Endometrial microvascular endothelial cells (primary cell): ENCODE data around the gene HOXA11. TPM values are rescaled to one million over a fixed set of nuclear protein-coding genes. Genes with fewer than 3 reads are reported as not detected.

Experiments
- in situ Hi-C: cut with HindIII; loops from 2 replicates; pipeline ENCODE4 v1.10.0; 2017; ENCODE audit warnings: low sequenced_read_pairs, low pct_unique_long_range_greater_than_20kb; ENCODE audit errors: inconsistent ontology term
- total RNA-seq: library from RNA; depleted of rRNA; stranded (reverse); fragments of >200 nt; gene quantifications from one replicate; pipeline ENCODE4 v1.2.3, GENCODE V29; 2015; ENCODE audit errors: inconsistent ontology term

HOXA11 gene
- 7.3 TPM for total RNA-seq

DNA sequence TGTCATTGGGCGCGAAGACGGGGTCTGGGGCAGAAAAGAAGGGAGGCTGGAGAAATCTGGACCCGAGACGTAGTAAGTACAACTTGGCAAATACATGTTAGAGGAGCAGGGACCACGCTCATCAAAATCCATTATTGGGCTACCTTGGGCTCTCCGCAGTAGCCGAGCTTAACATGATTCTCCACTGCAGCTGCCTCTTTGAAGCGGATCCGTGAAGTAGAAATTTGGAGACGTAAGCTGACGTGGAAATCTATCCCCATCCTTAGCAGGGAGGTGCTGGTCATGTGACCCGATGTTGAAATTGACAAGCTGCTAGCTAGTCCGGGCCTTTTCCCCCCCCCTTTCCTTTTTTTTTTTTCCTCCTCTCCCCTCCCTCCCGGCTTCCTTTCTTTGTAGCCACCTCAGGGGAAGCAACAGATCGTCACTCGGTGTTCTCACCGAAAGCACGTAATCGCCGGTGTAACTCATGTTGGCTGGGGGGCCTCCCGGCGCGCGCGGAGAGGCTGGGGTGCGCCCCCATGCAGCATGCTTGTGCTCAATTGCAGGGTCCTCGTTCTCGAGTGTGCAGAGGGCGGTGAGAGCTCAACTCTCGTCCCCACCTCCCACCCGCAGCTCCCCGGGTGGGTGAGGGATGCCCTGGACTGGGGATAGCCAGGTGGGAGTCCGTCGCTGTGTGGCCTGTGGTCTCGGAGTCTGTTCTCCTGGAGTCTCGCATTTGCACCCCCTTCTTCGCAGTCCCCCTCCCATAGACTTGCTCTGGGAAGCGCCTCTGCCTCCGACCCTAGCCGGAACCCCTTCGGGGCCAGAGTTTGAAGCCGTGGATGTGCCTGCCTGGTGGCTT lies at the start of gene HOXA11:
Gene HOXA11 (minus strand): TSS at position 220 of the 841 bp plus-strand sequence. CDS start 88 bp downstream, at position 132.
- in situ Hi-C loops = no loop called here

DNA sequence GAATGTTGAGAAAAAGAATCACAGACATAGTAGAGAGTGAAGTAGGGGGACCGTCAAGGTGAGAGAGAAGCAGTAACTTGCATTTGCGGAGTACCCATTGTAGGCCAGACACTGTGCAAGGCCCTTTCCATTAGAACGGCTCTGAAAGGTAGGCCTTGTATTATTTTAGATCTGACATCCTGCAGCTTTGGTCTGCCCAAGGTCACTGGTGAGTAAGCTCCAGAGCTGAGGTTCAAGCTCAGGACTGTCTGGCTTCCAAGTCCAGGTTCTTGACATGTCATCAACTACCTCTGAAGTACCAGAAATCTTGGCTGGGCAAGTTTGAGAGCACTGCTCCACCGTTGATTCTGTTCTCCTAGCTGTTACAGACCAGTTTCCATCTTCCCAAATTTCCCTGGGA lies 44.4 kb upstream of the HOXA11 start:
- in situ Hi-C loops = no loop called here

DNA sequence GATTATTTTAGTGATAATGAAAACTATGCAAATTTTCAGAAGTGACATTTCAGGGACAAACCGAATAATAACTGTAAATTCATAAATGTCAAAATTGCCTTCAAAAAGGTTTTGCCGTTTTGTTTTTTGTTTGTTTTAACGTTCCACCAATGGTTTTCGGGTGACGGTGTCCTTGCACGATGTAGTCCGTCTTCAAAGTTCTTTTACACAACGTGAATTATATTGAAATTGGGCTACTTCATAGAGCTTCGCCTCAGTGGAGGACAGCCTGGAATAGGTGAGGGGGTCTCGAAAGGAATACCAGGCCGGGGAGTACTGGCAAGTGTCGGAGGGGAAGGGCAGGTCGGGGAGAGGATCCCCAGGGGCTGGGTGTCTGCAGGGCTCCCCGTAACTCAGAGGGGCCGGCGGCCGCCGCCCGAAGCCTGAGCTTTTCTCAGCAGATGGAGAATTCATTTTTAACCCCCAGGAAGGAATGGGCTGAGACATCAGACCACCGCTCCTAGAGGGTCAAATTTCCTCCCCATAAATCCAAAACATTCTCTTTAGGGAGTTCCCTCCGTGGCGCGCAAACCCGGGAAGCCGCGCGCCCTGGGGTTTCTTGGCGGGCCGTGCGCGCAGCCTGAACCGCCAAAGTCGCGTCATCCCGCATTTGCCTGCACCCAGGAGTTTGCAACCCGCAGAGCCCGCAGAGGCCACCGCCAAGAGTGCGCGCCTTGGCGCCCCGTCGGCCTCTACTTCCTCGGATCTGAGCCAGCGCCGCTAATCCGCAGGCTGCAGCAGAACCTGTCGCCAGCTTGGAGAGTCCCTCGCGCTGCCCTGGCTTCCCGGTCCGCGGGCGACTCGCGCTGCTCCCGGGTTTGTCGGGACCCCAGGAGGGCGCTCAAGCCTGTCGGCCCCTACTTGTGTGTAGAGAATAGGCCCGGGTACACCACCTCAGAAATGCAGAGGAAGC lies 40.2 kb upstream of the HOXA11 start:
- in situ Hi-C loops = loop anchor here (25.0 kb wide), 1 partner anchor 362 kb away; no protein-coding TSS in a partner anchor

DNA sequence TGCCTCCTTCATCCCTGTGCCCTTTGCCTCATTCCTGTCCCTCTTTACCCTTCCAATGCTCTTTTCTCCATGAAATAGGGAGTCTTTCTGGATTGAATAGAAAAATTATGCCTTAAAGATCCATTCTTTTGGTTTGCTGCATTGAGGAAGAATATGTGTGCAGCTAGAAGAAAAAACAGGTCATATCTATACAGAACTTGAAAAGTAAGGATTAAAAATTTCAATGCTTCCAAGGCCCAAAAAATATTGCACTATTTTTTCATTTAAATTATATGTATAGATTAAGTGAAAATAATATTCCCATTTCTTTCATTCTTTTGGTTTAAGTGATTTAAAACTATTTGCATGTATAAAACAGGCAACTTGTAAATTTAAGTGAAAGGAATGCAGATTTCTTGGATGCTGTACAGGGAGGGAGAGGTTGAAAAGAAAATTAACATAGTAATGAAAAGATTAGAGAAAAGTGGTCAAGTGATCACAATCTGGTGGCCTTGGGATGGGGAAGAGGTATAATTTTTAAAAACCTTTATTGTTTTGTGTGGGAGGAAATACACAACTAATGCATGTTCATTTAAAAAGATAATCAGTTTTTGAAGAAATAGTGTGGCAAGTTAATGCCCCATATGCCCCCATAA lies 39.0 kb upstream of the HOXA11 start:
- in situ Hi-C loops = loop anchor here (25.0 kb wide), 1 partner anchor 363 kb away; no protein-coding TSS in a partner anchor

DNA sequence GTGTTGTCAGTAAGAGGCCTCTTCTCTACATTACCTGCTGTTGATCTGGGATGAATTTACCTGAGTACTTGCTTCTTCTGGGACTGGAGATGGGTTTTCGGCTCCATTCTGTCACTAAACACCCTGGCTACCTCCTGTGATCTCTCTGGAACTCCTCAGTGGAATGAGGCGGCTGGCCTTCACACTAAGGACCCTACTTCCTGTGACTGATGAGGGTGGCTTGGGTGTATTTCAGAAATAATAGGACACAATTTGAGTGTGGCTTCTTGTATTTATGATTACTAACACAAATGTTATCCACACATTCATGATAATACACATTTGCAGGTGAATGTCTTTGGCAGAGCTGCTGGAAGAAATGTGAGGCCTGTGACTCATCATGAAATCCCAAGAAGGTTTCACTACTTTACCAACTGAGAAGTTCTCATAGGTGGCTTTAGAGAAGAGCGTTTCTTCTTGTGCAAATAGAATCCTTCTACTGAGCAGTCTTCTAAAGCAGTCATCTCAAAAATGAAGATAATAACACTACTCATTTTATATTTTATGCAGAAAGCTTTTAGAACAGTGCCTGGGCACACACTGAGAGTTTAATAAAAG lies 36.3 kb upstream of the HOXA11 start:
- in situ Hi-C loops = loop anchor here (25.0 kb wide), 1 partner anchor 366 kb away; no protein-coding TSS in a partner anchor

DNA sequence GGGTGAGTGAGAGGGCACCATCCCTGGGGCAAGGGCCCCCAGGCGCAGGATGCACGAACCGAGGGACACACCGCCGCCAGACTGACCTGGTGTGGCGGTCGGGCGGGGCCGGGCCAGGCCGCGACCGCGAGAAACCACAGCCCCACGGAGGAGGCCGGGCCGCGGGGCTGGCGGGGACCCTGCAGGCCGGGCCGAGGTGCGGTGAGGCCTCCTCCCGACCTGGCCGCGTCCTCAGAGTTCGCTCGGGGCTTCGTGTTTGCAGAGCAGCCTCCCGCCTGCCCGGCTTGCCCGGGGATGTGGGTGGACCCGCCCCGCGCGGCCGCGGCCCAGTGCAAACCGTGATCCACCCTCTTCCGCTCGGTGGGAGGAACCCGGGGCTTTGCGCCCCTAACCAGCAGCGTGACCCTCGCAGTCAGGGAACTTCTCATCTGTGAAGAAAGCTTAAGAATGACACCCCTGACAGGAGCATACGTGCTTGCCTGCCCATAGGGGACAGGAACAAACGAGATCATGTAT lies 35.5 kb upstream of the HOXA11 start:
- in situ Hi-C loops = loop anchor here (25.0 kb wide), 1 partner anchor 367 kb away; no protein-coding TSS in a partner anchor

DNA sequence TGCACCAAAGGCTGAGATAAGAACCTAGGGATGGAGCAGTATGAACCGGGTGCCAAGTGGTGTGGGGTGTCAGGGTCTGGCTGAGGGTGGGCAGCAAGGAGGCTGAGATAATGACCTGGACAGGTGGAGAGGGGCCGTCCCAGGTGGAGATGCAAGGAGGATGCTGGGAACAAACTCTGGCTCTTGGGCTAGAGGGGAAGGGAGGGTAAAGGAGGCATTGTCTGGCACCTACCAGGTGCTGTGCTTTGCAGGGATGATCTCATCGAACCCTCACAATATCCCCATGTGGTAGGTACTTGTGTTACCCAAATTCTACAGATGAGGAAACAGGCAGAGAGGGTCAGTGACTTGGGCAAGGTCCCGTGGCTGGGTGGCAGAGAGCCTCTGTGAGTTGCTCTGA lies 34.8 kb upstream of the HOXA11 start:
- in situ Hi-C loops = loop anchor here (25.0 kb wide), 1 partner anchor 367 kb away; no protein-coding TSS in a partner anchor

DNA sequence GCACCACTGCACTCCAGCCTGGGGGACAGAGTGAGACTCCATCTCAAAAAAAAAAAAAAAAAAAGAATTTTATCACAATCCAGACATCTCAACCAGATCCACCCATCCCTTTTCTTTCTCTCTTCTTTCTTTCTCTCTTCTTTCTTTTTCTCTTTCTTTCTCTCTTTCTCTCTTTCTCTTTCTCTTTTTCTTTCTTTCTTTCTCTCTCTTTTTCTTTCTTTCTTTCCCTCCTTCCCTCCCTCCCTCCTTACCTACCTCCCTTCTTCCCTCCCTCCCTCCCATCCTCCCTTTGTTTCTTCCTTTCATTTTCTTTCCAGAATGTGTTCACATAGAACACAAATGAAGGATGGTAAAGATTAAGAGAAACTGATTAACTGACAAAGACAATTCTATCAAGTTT lies 32.9 kb upstream of the HOXA11 start:
- in situ Hi-C loops = loop anchor here (25.0 kb wide), 1 partner anchor 369 kb away; no protein-coding TSS in a partner anchor

DNA sequence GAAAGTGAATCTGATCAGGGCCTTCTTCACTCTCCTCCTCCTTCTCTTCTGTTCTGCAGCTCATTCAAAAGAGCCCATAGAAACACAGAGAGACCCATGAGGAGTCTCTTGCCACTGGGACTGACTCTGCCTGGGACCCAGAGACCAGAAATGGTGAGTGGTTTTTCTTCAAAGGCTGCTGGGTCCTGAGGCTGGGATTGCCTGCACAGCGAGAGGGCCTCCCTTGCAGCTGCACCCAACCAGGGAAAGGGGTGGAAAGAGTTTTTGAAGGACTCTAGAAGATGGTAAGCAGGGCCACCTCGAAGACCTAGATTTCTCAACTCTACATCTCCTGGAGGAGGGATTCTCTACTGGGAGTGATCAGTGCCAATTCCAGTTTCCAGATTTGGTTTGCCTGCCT lies 30.3 kb upstream of the HOXA11 start:
- in situ Hi-C loops = loop anchor here (25.0 kb wide), 1 partner anchor 372 kb away; no protein-coding TSS in a partner anchor

DNA sequence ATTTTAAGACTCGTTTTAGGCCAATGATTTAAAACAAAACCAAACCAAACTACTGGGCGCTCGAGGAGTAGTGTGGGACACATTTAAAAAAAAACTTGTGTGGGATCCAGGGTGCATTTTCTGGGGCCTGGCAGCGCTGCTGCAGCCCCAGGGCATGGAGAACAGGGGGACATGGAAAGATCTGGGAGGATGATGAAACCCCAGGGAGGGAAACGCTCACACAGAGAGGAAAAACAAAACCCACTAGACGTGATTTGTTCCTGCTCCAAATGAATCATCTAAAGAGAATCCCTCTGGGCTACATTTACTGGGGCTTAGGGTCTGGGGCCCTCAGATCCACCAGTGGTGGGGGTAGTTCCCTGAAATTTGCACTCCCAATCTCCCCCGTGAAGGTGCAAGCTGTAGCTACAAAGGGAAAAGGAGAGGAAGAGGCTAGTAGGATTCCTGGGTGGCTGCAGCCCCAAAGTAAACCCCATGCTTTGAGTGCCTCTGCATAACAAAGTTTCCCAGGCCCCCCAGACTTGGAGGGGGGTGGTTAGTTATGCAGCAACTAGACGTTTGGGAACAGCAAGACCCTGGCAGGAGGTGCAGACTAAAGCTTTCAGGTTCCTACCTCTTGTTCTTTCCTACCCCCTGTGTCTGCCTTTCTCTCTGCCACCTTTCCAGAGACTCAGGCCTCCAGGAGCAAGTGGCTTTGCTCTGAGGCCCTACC lies 29.4 kb upstream of the HOXA11 start:
- in situ Hi-C loops = loop anchor here (25.0 kb wide), 1 partner anchor 373 kb away; no protein-coding TSS in a partner anchor

DNA sequence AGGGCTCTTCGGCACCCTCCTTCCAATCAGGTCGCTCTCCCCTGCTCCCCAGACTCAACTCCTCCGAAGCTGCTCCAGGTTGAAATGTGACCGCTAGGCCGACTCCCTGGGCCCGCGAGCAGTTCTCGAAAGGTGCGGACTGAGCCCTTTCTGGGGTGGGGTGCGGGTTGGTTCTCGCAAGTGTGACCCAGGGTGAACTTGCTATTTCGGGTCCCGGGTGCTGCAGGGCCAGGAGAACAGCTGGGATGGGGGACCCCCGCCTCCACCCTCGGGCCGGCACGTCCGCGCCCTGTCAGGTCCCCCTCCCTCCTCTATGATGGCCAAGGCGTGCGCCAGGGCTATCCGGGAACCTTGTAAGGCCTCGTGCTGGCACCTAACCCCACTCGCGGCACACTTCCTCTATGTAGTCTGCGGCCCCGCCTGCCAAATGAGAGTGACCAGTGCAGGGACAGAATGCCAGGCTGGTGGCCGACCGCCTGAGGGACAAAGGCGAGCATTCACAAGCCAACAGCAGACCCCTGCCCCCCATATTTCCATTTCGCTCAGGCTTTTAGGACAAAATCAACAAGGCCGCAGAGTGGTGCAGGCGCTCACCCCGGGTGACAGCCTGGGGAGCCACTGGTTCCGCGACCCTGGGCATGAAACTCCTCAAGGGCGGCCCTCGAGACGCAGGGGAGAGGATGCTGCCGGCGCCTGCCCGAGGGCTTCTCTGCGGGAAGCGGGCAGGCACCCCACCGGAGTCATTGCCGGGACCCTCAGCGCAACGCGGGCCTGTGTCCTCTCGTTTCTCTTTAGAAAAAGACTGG lies 28.6 kb upstream of the HOXA11 start:
- in situ Hi-C loops = loop anchor here (25.0 kb wide), 1 partner anchor 374 kb away; no protein-coding TSS in a partner anchor

DNA sequence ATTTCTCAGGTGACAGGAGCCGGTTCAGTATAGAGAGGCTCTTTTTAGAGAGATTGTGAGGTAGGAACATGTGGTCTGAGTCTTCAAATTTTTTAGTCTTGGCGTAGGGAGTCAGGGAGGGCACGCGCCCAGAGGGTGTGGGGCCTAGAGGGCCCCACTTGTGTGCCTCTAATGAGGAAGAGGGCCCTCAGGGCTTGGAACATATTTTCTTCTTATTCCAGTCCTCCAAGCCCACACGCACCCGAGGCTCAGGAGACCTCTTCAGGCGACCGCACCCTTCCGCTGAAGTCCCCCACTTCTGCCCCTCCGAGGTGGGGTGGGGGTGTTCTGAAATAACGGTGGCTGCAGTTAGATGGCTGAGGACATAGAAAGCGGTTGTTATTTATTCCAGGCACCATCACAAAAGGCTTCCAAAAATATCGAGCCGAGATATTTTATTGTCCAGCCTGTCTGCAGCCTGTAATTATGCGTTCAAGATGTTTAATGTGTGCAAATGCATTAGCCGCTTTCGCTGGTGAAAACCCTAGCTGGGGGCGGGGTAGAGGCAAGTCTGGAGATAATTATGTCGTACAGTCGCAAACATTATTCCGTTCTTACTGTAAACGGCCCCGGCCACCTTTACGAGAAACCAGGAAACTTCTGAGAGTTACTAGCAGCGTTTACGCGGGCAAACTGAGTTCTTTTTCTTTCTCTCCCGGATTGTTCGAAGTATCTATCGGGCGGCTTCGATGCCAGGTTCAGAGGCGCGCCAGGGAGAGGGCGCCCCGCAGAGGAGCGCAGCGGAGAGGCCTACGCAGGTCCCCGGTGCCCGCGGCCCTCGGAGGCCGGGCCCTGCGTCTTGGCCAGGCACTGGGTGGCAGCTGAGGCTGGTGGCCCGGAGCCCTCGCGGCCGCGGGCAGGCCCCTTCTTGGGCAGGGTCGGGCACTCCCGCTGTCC lies 27.7 kb upstream of the HOXA11 start:
- in situ Hi-C loops = loop anchor here (25.0 kb wide), 1 partner anchor 375 kb away; no protein-coding TSS in a partner anchor

DNA sequence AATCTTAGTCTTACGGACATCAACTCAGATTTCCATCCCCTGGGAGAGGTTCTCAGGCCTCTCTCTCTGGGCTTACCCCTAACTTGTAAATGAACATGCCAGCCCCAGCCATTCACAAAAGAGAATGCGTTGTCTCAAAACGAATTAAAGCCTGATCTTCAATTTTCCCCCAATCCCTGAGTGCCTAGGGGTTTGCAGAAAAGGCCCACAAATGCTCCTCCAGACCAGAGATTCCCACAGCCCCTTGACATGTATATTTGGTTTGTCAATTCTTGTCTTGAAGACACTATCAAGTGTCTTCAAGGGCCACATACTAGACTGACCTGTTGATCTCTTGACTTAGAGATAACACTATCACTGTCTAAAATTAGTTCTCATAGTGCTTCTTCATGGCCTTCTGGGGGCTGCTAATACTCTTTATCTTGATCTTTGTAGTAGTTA lies 26.8 kb upstream of the HOXA11 start:
- in situ Hi-C loops = loop anchor here (25.0 kb wide), 1 partner anchor 376 kb away; no protein-coding TSS in a partner anchor

DNA sequence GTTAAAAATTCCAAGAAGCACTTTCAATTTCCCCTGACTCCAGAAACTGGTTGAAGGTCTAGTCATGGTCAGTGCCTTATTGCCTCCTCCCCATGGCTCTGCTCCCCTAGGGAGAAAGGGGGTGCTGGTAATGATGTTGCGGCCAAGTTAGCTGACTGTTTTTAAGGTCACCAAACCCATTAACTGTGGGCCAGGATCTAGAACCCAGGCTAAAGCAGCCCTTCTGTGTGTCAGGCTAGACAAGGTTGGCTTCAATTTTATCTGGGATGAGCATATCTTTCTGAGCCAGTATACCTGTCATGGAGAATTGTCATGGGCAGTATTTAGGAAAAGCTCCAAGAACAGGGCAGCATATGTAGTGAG lies 26.0 kb upstream of the HOXA11 start:
- in situ Hi-C loops = loop anchor here (25.0 kb wide), 1 partner anchor 376 kb away; no protein-coding TSS in a partner anchor

DNA sequence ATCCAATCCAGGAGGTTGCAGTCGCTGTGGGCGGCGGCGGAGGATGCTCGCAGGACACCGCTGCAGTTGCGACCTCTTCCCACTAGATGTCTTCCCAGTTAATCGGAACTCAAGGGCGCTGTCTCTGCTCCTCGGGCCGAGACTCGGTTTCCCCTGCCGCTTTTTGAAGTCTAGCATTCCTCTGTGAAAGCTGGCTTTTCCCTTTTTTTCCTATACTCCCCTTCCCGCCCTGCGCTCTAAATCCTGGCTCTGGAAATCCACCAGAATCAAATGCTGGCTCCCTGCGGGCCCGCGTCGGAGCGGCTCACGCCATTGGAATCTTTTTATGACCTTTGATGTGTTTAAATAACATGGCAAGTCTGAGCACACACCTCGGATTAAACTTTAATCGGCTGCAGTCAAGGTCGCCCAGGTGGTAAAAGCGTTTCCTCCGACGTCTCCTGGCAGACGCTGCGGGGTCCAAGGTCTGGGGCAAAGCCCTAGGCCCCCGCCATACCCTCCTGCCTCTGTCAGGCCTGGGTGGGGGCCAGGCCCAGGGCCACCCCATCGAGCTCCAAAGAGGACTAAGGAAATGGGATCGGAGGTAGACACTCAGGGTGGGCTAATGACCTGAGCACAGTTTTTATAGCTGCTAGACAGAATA lies 25.5 kb upstream of the HOXA11 start:
- in situ Hi-C loops = loop anchor here (25.0 kb wide), 1 partner anchor 377 kb away; no protein-coding TSS in a partner anchor
